Measurements from ENCODE around the gene OSCP1.

Gene OSCP1

GRCh38 chr1:36472656-36473055 lies 22.4 kb upstream of the OSCP1 start:
- POLR2A ChIA-PET, result no interaction called here
- no peak for DNase-seq (ENCODE audit: extremely low spot score)
- CTCF ChIA-PET, result no interaction called here
- TF ChIP-seq, protein P1, sequence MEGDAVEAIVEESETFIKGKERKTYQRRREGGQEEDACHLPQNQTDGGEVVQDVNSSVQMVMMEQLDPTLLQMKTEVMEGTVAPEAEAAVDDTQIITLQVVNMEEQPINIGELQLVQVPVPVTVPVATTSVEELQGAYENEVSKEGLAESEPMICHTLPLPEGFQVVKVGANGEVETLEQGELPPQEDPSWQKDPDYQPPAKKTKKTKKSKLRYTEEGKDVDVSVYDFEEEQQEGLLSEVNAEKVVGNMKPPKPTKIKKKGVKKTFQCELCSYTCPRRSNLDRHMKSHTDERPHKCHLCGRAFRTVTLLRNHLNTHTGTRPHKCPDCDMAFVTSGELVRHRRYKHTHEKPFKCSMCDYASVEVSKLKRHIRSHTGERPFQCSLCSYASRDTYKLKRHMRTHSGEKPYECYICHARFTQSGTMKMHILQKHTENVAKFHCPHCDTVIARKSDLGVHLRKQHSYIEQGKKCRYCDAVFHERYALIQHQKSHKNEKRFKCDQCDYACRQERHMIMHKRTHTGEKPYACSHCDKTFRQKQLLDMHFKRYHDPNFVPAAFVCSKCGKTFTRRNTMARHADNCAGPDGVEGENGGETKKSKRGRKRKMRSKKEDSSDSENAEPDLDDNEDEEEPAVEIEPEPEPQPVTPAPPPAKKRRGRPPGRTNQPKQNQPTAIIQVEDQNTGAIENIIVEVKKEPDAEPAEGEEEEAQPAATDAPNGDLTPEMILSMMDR (IDR thresholded peaks at IDR 0.05; ENCODE audit: control extremely low read depth, extremely low read depth, low read depth, missing control alignments), result no peak

DNA sequence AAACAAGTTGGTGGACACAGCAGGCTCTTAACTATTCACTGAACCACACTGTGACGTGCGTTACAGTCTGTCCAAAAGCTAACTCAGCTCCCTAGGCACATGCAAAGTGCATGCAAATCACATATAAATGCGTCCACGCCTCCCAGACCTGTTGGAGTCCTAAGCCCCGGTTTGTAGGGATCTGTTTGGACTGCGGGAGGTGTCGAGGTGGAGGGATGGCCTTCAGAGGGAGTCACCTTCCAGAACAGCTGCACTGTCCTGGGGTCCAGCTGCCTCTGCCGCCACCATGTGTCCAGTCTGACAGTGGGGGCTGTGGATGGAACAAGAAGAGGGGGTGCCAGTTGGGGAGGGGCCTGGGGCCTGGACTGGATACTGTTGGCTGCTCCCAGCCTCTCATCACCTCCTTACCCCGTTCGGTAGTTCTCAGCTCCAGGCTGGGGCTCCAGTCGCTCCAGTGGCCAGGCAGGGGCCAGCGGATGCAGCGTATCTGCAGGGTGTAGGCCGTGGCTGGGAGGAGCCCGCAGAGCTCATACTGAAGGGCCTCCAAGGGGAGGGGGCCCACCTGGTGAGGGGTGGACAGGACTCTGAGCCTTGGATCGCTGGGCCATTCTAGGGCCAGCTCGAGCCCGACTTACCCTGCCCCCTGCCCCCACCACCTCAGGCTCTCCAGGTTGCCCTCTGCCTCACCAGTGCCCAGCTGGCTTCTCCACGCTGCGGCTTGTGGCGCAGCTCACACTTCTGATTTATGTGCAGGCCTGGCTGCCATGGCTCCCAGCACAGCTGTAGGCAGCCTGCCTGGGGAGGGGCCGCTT lies 21.8 kb upstream of the OSCP1 start:
- POLR2A ChIA-PET, result no interaction called here
- TF ChIP-seq, protein P1 (IDR thresholded peaks at IDR 0.05; ENCODE audit: control extremely low read depth, extremely low read depth, low read depth, missing control alignments), result no peak
- CTCF ChIA-PET, result no interaction called here
- no peak for DNase-seq (ENCODE audit: extremely low spot score)

DNA sequence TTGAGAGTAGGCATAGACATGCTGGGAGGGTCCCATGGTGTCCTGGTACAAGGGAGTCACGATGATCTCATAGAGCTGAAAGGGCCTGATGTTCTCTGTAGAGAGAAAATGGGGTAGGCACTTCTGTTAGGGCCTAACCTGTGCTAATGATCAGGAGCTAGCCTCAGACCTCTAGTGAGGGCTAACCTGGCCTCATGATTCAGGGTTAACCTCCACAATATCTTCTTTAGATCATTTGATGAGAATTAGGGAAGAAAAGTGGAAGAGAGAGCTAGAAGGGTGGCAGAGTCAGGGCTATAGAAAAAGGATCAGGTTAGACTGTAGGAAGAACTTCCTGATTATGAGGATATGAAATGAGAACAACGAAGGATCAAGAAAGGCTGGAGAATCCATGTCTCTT lies 18.9 kb upstream of the OSCP1 start:
- TF ChIP-seq, protein P1 (IDR thresholded peaks at IDR 0.05; ENCODE audit: control extremely low read depth, extremely low read depth, low read depth, missing control alignments), result no peak
- ChIA-PET POLR2A (no interaction called here), CTCF (interaction anchor here (1.1 kb wide), 1 partner anchor 9 kb away, joined by 3 read pairs; no protein-coding TSS in a partner anchor)
- no peak for DNase-seq (ENCODE audit: extremely low spot score)

DNA sequence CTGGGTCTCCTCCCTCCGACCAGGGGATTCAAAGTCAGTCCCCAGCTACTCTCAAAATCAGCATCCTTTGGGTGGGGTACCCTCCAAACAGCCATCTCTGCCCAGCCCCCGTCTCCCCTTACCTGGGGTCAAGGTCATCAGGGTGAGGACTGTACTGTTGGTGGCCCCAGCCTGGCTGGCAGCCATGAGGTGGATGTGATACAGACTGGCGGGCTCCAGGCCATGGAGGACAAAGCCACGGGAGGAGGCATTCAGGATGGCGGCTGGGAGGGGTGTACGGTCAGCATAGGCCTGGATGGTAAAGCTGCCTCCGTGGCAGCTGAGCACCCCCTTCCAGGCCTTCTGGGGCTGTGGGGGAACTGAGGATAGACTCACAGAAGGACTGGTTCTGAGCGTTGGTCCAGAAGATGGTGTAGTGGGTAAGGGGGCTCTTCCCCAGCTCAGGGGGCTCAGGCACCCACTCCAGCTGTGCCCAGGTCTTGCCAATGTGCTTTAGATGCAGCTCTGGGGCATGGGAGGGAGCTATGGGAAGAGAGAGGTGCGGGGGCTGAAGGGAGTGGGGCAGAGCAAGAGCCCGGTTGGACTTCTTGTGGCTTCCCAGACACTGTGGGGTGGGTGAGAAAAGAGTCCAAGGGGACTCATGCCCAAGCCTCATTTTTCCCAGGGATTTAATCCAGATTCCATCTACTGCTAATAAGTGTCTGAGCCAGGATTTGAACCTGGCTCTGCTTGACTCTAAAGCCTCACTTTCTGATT lies 17.6 kb upstream of the OSCP1 start:
- TF ChIP-seq, protein P1 (IDR thresholded peaks at IDR 0.05; ENCODE audit: control extremely low read depth, extremely low read depth, low read depth, missing control alignments), result no peak
- POLR2A ChIA-PET, result interaction anchor here (0.6 kb wide), 1 partner anchor 59 kb away, joined by 4 read pairs; no protein-coding TSS in a partner anchor
- no peak for DNase-seq (ENCODE audit: extremely low spot score)
- CTCF ChIA-PET, result interaction anchor here (1.2 to 1.3 kb wide), 2 partner anchors 8 to 48 kb away, joined by 3 read pairs; no protein-coding TSS in a partner anchor

GRCh38 chr1:36467027-36467410 lies 16.8 kb upstream of the OSCP1 start:
- no peak for DNase-seq (ENCODE audit: extremely low spot score)
- POLR2A ChIA-PET, result interaction anchor here (0.6 kb wide), 1 partner anchor 59 kb away, joined by 4 read pairs; no protein-coding TSS in a partner anchor
- TF ChIP-seq, protein P1 (IDR thresholded peaks at IDR 0.05; ENCODE audit: control extremely low read depth, extremely low read depth, low read depth, missing control alignments), result no peak
- CTCF ChIA-PET, result interaction anchor here (1.3 kb wide), 1 partner anchor 9 kb away, joined by 3 read pairs; no protein-coding TSS in a partner anchor

DNA sequence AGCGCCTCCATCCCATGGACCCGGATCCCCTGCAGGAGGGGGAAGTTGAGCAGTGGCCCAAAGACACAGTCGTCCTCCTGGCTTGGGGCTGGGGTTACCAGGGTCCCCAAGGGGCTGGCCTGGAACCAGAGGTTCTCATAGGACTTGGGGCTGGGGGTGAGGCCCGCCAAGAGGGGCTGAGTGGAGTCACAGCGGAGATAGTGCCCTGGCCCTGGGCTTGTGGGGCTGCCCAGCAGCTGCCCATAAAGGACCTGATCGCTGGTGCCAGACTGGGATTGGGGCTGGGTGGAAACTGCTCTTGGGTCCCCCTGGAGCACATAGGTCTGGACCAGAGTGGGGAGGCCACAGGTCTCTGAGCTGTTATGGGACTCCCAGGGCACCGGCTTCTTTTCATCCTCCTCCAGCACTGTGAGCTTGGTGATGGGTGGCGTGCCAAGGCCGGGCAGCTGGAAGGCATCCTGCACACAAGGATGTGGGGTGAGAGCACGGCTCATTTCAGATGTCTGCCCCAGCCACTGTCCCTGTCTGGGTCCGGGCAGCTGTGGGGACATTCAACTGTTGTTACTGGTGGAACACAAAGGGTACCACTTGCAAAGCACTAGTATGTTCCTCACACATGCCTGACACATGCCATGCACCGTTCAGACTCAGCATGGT lies 16.2 kb upstream of the OSCP1 start:
- TF ChIP-seq, protein P1 (IDR thresholded peaks at IDR 0.05; ENCODE audit: control extremely low read depth, extremely low read depth, low read depth, missing control alignments), result no peak
- DNase-seq (ENCODE audit: extremely low spot score), result no peak
- POLR2A ChIA-PET, result no interaction called here
- CTCF ChIA-PET, result interaction anchor here (2.1 kb wide), 1 partner anchor 9 kb away, joined by 7 read pairs; no protein-coding TSS in a partner anchor
